HG03342 (cell line): Measurements from ENCODE around the gene PGGHG.
"Not testable (repeated sequence)": the region's sequence is repeated elsewhere in the genome, so short reads cannot be mapped to it uniquely, and the experiment has no call there.

Experiments
- ATAC-seq: cut with Tn5 transposase; IDR thresholded peaks from one replicate; pipeline ENCODE4 v1.9.1; 2021; ENCODE audit warnings: mild to moderate bottlenecking, moderate library complexity; ENCODE audit not compliant: unreplicated experiment

The PGGHG gene

DNA sequence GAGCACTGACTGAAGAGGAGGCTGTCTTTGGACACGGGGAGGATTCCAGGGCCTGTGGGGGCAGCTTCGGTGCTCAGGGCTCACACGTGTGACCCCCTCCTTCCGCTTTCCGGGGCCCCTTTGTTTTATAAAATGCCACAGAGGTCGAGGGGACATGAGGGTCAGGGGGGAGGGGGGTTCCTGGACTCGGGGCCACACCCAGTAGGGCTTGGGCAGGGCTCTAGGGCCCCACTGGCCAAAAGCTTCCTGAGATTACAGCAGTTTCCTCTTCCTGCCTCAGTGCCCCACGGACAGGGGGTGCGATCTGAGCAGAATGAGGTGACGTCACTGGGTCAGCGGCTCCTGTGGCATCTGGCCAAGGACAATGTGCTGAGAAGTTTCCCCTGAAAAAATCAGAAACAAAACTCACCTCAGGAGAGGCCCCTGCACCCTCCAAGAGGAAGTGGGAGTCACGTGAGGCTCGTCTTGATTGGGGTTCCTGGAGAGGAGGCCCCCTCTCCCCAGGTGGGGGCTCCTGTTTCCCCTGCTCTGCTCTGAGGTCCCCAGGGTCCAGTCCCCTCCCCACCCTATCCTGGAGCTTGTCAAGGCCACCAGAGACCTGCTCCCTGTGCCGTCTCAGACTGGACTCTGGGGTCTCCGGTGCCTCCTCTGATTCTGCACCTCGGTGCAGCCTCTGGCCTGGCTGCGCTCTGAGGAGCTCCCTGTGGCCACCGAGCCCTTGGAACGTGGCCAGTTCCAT is 38.1 kb downstream of the PGGHG start:
- ATAC-seq = peak; percentile 63

DNA sequence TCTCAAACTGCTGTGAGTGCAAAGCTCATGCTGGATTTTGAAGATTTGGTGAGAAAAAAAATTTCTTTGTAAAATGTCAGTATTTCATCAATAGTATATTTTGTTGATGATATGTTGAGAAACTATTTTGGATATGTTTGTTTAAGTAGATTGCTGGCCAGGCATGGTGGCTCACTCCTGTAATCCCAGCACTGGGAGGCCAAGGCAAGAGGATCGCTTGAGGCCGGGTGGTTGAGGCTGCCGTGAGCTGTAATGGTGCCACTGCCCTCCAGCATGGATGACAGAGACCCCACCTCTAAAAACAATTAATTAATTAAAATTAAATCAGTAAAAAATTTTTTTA is 38.6 kb downstream of the PGGHG start:
- ATAC-seq = no peak

DNA sequence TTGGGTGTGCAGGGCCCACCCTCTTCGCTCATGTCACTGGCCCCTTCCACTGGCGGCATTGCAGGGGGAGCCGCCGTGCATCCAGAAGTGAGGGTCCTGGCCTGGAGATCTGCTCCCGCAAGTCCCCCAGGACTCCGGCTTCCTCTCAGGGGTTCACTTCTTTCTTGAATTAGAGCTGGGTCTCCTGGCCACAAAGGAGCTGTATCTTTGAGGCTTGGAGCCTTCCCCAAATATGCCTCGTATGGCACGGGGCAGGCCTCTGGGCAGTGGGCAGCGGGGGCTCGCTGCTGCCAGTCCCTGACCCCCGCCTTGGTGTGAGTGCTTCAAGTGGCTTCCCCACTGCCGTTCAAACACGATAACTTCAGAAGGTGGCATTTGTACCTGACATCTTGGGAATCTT is 39.1 kb downstream of the PGGHG start:
- no peak for ATAC-seq

DNA sequence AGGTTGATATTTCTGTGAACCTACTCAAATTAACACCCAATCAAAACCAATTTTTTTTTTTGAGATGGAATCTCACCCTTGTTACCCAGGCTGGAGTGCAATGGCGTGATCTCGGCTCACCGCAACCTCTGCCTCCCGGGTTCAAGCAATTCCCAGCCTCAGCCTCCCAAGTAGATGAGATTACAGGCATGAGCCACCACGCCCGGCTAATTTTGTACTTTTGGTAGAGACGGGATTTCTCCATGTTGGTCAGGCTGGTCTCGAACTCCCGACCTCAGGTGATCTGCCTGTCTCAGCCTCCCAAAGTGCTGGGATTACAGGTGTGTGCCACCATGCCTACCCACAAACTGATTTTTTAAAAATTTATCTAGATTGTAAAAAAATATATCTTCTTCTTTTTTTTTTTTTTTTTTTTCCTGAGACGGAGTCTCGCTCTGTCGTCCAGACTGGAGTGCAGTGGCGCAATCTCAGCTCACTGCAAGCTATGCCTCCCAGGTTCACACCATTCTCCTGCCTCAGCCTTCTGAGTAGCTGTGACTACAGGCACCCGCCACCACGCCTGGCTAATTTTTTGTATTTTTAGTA is 39.7 kb downstream of the PGGHG start:
- ATAC-seq = not testable (repeated sequence)

DNA sequence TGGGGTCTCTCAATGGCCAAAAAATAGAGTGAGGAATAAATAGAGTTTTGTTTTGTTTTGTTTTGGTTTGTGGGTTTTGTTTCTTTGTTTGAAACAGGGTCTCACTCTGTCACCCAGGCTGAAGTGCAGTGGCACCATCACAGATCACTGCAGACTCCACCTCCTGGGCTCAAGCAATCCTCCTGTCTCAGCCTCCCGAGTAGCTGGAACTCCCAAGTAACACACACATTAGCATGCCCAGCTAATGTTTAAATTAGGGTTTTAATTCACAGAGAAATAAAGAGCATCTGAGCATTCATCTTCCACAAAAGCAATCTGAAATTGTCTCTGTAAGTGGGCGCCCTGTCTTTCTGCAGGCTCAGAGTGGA is 40.9 kb downstream of the PGGHG start:
- ATAC-seq = no peak

DNA sequence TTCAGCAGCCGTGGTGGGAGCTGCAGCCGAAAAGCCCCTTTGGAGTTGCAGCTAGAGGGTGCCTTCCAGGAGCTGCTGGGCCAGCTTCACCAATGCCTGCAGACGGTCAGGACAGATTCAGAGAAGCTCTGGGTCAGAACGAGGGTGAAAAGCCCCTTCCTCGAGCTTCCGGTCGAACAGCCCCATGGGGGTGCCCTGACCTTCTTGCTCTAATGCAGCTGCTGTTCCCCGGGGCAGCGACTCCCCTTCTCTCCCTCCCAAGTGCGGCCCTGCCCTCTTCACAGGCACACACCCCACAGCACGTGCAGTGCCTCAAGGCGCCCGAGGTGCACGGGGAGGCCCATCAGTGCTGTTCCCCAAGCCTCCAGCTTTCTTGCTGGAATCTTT is 41.4 kb downstream of the PGGHG start:
- ATAC-seq = no peak

DNA sequence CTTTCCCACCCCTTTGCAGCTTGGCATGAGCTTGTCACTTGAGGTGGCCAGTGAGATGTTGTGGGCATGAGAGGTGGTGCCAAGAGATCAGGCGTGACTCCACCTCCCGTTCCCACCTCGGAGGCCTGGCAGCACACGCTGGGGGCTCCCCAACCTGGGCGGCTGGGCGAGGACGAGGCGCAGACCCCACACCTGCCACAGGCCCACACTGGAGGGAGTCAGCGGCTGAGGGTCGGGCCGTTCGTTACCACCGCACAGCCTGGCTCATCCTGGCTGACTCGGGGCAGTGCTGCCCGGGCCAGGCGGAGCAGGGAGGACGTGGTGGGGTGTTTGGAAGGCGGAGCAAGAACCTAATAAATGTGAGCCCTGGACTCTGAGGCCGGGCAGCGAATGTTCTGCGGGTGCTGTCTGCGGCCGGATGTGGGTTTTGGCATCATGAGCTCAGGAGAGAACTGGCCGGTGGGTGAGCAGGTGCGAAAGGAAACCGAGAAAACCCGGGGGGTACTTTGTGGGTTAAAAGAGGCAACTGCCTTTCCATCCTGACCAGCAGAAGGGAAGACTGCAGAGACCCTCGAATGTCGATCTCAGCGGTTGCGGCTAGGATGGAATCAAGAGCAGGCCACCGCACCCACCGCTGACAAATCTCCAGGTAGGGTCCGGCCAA is 41.9 kb downstream of the PGGHG start:
- ATAC-seq = no peak

DNA sequence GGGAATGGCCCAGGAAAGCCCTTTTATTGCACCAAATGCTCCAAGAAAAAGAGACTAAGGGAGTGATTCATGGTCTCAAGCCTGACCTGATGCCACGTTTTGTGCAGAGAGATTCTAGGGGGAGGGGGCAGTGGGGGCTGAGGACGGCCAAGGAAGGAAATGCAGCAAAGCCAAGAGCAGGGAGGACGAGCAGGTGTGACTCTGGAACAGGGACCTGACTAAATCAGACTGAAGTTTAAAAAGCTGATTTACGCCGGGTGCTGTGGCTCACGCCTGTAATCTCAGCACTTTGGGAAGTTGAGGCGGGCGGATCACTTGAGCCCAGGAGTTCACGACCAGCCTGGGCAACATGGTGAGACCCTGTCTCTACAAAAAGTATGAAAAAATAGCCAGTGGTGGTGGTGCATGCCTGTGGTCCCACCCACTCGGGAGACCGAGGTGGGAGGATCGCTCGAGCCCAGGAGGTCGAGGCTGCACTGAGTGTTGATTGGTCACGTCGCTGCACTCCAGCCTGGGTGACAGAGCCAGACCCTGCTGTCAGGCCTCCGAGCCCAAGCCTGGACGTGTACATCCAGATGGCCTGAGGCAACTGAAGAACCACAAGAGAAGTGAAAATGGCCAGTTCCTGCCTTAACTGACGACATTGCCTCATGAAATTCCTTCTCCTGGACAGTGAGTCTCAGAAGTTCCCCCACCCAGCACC is 42.6 kb downstream of the PGGHG start:
- ATAC-seq = no peak

DNA sequence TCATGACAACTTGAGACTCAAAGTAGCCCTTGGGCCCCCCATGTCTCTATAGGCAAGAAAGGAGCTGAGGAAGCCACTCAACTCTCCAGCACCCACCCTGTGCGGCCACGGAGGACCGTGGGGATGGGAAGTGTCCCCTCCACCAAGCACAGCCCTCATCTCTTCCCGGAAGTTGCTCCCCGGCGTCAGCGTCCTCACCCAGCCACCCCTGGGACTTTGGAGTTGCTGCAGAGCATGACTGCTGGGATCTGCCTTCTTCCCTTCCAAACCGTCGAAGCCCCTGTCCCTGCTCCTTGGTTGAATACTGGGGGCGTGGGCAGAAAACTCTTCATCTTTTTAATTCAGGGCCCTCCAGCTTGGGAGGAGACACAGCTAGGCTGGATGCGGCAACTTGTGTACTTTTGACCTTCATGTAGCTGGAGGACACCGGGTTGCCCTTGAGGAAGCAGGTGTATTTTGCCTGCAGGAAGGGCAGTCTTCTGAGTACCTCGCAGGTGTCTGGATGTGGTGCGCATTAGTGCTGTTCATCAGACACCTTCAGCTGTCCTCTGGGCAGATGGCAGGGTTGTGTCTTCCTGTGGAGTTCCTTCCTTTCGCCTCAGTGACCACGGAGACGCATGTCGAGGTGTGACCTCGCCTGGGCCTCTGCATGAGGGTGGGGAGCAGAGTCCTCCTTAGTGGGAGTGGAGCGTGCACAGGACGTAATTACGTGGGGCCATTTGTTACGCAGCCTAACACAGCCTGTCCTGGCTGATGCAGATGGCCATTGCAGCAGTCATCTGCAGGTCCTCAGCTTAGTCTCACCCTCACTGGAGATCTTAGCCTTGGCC is 43.9 kb downstream of the PGGHG start:
- no peak for ATAC-seq

DNA sequence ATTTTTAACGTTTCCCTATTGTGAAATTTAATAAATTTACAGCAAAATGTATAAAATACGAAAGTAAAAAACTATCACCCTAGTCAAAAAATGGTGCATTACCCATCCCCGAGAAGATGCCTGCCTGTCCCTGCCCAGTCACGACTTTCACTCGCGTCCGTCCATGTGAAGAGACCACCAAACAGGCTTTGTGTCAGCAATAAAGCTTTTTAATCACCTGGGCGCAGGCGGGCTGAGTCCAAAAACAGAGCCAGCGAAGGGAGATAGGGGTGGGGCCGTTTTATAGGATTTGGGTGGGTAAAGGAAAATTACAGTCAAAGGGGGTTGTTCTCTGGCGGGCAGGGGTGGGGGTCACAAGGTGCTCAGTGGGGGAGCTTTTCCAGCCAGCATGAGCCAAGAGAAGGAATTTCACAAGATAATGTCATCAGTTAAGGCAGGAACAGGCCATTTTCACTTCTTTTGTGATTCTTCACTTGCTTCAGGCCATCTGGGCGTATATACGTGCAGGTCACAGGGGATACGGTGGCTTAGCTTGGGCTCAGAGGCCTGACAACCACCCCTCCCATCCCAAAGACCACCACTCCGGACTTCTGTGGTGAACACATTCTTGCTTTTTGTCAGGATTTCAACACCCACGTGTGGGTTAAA is 44.8 kb downstream of the PGGHG start:
- ATAC-seq = not testable (repeated sequence)

DNA sequence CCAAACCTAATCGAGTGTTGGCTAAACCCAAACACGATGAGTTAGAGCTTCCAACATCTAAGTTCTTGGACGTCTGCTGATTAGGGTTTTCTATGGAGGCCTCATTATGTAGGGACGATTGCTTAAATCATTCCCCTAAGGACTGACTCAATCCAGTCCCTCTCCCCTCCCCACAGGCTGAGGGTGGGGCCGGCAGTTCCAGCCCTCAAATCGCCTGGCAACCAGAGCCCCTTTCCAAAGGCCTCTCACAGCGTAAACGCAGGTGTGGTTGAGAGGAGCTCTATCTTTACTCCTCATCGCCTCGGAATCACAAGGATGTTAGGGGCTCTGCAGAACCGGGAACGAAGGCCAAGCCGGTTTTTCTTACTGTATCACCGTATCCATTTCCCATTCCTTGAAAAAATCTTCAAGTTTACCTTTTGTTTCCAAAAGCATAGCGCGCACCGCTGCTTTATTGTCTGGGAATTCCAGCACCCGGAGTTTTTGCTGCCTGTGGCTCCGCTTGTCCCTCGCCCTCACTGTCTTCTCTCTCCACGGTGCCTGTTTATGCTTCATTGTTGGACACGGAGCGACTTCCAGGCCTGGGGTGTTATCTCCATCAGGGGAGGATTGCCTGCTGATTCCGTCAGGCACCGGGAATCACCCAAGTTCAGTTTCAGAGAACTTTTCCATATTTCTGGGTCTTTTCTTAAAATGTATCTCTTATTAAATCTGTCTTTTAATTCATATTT is 45.5 kb downstream of the PGGHG start:
- no peak for ATAC-seq

DNA sequence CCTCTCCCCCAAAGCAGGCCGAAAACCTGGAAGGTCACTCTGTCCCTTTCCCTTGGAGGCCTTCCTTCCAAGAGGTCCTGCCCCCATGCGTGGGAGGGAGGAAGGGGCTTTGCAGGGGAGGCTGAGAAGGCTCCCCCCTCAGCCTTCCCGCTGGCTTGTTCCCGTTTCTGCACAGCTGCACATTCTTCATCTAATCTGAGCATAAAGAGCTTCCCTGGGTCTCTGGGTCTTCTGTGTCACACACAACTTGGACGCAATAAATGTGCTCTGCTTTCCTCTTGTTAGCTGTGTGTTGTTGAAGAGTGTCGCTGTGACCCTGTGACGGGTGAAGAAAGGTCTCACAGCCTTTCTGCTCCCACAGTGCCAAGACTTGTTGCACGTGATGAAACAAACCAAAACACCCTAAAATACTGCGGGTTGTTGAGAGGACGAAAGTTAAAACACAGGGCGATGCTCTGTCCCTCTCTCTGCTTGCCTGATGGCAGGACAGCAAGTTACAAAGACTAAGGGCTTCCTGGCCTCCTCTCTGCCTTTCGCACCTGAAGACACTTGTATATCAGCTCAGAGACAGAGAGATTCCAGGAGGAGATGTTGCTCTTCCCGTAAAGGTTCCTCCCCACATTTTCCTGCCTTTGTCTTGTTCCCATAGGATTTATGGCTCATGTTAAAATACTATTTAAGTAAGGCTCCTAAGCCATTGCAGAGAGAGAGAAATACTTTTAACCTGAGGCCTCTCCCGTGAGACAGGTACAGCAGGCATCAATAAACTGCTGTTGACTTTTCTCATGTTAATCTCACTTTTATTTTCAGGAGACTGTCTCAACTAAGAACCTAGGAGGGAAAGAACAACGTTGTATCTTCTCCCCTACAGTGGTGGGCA is 47.1 kb downstream of the PGGHG start:
- ATAC-seq = no peak

DNA sequence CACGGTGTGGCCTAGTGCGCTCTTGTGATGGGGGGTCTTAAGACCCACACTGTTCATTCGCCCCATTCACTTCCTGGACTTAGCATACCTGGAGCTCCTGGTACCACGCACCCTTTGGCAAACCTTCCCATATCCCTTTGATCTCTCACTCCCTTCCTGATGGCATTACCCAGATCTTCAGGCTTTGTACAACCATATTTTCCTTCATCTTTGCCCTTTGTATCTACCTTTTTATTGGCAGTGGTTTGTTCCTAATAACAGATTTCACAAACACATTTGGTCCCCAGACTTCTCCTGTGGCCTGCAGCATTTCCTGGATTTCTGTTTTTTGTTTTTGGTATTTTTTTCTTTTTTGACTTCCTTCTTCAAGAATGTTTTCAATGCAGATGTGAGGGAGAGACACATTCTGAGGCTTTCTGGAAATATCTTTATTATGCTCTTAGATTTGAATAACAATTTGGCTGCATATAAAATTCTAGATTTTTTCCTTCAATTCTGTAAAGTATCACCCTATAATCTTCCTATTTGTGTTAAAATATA is 47.8 kb downstream of the PGGHG start:
- ATAC-seq = no peak

DNA sequence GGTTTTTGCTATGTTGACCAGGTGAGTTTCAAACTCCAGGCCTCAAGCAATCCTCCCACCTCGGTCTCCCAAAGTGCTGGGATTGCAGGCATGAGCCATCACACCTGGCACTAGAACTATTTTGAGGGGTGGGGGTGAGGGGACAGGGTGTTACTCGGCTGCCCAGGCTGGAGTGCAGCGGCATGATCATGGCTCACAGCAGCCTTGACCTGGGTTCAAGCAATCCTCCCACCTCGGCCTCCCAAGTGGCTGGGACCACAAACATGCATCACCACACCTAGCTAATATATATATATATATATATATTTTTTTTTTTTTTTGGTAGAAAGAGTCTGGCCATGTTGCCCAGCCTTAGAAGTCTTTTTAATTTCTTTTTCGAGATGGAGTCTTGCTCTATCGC is 48.8 kb downstream of the PGGHG start:
- no peak for ATAC-seq

DNA sequence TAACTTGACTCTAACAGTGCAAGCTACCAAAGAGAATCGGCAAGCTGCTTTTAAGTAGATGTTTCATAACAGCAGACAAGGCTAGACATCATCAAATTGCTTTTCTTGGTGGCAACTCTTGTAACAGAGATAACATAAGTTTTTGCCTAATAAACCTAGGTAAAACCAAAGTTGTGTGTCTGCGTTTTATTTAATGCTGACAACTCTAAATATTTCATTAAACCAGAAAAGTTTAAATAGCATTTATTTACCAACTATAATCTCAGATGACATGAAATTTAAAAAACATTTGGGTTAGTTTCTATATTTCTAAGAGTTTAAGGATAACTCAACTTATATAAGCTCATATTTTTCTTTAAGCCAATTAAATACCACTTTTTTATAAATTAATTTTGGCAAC is 51.0 kb downstream of the PGGHG start:
- ATAC-seq = no peak

DNA sequence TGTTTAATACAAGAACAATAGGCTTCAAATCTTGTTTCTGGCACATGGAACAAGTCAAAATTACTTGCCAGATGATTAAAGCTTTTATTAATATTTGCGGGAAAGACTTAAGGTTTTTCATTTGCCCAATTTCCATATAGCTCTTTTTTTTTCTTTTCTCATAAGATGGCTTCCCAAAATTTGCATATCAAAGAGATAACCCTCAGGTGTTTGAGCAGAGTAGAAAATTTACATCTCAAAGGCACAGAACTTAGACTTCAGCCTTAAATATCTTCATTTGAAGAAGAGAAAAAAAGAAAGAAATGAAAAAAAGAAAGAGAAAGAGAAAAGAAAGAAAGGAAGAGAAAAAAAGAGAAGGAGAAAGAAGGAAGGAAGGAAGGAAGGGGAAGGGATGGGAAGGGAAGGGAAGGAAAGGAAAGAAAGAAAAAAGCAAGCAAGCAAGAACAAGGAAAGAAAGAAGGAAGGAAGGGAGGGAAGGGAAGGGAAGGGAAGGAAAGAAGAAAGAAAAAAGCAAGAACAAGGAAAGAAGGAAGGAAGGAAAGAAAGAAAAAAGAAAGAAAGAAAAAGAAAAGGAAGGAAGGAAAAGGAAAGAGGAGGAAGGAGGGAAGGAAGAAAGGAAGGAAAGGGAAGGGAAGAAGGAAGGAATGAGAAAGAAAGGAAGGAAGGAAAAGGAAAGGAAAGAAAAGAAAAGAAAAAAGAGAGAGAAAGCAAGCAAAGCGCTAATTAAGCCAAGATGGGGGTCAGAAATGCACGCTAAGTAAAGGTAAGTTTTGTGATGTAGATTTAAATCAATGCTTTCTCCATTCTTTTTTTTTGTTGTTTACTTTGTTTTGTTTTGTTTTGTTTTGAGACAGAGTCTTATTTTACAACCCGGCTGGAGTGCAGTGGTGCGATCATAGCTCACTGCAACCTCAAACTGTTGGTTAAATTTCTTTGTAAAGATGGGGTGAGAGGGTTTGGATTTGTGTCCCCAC is 51.9 kb downstream of the PGGHG start:
- no peak for ATAC-seq

DNA sequence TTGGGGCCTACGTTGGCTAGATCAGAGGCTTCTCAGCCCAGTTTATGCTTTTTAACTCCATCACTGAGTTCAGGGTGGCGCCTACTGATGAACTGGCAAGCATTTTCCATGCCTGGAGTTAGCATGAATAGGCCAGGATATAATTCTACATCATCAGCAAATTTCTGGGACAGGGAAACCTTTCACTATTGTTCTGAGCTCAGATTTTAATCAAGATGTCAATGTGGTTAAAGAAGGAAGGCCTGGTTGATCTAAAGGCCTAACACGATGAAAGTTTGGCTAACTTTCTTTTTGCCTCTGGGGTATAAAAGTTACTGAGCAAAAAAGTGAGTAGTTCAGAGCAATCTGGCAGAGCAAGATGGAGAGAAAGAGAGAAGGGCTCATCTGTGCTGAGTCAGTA is 53.4 kb downstream of the PGGHG start:
- ATAC-seq = no peak
